ENCODE results near the gene CRAT.

Gene CRAT

GRCh38 chr9:129100383-129101169 is 10.0 kb downstream of the CRAT start:
- Mint-ChIP-seq H3K9me3 (no peaks in the 10 kb centered on the region), H3K36me3 (ENCODE audit: low read depth) (no peaks in the 10 kb centered on the region)

GRCh38 chr9:129098328-129098727 is 12.3 kb downstream of the CRAT start:
- Mint-ChIP-seq H3K27ac (no peak overlapping the region), H3K9me3 (no peaks in the 10 kb centered on the region), H3K4me3 (no peak overlapping the region), H3K27me3 (ENCODE audit: low read depth) (no peaks in the 10 kb centered on the region), H3K36me3 (ENCODE audit: low read depth) (no peaks in the 10 kb centered on the region), H3K4me1 (ENCODE audit: low read depth) (no peaks in the 10 kb centered on the region)
- DNase-seq (ENCODE audit: low spot score), result no peak

More at GRCh38 chr9:129100383-129101169, 10.0 kb downstream of the CRAT start:
- H3K4me3 Mint-ChIP-seq, result no peak overlapping the region
- no peaks in the 10 kb centered on the region for H3K4me1 Mint-ChIP-seq (ENCODE audit: low read depth)
- no peak for DNase-seq (ENCODE audit: low spot score)
- no peaks in the 10 kb centered on the region for H3K27me3 Mint-ChIP-seq (ENCODE audit: low read depth)
- H3K27ac Mint-ChIP-seq, result no peak overlapping the region

GRCh38 chr9:129097671-129098306 is 12.8 kb downstream of the CRAT start:
- Mint-ChIP-seq H3K4me1 (ENCODE audit: low read depth) (no peaks in the 10 kb centered on the region), H3K36me3 (ENCODE audit: low read depth) (no peaks in the 10 kb centered on the region), H3K9me3 (no peaks in the 10 kb centered on the region), H3K27me3 (ENCODE audit: low read depth) (no peaks in the 10 kb centered on the region), H3K4me3 (no peak overlapping the region), H3K27ac (no peak overlapping the region)
- DNase-seq (ENCODE audit: low spot score), result no peak

DNA sequence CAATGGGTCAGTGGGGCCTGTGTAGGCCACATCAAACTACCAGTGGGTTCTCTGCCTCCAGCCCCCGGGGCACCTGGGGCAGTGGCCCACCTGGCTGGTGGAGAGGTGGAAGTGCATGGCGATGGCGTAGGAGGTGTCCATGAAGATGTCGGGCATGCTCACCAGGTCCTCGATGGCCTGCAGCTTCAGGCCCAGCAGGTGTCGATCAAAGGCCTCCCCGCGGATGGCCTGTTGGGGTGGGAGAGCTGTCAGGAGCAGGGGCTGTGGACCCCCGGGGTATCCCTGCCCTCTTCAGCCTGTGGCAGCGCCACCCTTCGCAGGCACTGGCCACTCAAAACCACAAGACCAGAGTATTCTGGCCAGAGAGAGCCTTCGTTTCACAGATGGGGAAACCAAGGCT is 14.7 kb downstream of the CRAT start:
- Mint-ChIP-seq H3K9me3 (no peaks in the 10 kb centered on the region), H3K27me3 (ENCODE audit: low read depth) (no peaks in the 10 kb centered on the region), H3K4me3 (no peak overlapping the region), H3K4me1 (ENCODE audit: low read depth) (no peaks in the 10 kb centered on the region), H3K36me3 (ENCODE audit: low read depth) (no peaks in the 10 kb centered on the region), H3K27ac (no peak overlapping the region)
- DNase-seq (ENCODE audit: low spot score), result no peak

DNA sequence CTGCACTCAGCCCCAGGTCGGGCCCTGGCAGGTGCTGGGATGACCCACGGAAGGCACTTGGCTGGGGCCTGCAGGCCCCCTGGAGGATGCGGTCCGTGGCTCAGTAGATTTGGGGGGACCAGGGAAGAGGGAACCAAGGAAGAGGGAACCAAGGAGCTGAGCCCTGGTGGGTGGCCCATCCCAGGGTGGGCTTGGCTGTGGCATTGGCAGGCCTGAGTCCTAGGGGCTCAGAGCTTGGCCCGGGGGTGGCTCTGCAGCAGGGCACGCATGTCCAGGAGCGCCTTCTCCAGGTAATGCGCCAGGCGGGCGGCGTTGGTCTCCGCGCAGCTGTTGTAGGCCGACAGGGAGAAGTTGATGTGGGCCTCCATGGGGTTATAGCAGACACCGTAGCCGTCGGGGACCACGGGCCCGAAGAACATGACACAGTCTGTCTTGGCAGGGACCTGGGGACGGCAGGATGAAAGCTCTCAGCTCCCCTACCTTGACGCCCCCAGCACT is 15.4 kb downstream of the CRAT start:
- H3K27me3 Mint-ChIP-seq (ENCODE audit: low read depth), result no peaks in the 10 kb centered on the region
- no peaks in the 10 kb centered on the region for H3K36me3 Mint-ChIP-seq (ENCODE audit: low read depth)
- no peaks in the 10 kb centered on the region for H3K9me3 Mint-ChIP-seq
- no peak for DNase-seq (ENCODE audit: low spot score)
- H3K4me1 Mint-ChIP-seq (ENCODE audit: low read depth), result no peaks in the 10 kb centered on the region
- no peak overlapping the region for H3K4me3 Mint-ChIP-seq
- H3K27ac Mint-ChIP-seq, result no peak overlapping the region

- Mint-ChIP-seq H3K4me3 (no peak overlapping the region), H3K27me3 (ENCODE audit: low read depth) (no peaks in the 10 kb centered on the region), H3K4me1 (ENCODE audit: low read depth) (no peaks in the 10 kb centered on the region), H3K9me3 (no peaks in the 10 kb centered on the region), H3K27ac (no peak overlapping the region), H3K36me3 (ENCODE audit: low read depth) (peaks cover 5% of the 10 kb centered on the region)
- no peak for DNase-seq (ENCODE audit: low spot score)
Measured at GRCh38 chr9:129094387-129095169, 16.0 kb downstream of the CRAT start.

- H3K36me3 Mint-ChIP-seq (ENCODE audit: low read depth), result peaks cover 6% of the 10 kb centered on the region
- H3K4me1 Mint-ChIP-seq (ENCODE audit: low read depth), result no peaks in the 10 kb centered on the region
- no peaks in the 10 kb centered on the region for H3K9me3 Mint-ChIP-seq
- no peak overlapping the region for H3K27ac Mint-ChIP-seq
- H3K4me3 Mint-ChIP-seq, result no peak overlapping the region
- no peak for DNase-seq (ENCODE audit: low spot score)
- H3K27me3 Mint-ChIP-seq (ENCODE audit: low read depth), result no peaks in the 10 kb centered on the region
Measured at GRCh38 chr9:129093602-129094386, 16.8 kb downstream of the CRAT start.

GRCh38 chr9:129089246-129089645 is 21.3 kb downstream of the CRAT start:
- Mint-ChIP-seq H3K27ac (no peak overlapping the region), H3K36me3 (ENCODE audit: low read depth) (peaks cover 10% of the 10 kb centered on the region), H3K4me3 (no peak overlapping the region), H3K4me1 (ENCODE audit: low read depth) (no peaks in the 10 kb centered on the region), H3K27me3 (ENCODE audit: low read depth) (no peaks in the 10 kb centered on the region), H3K9me3 (no peaks in the 10 kb centered on the region)
- no peak for DNase-seq (ENCODE audit: low spot score)

DNA sequence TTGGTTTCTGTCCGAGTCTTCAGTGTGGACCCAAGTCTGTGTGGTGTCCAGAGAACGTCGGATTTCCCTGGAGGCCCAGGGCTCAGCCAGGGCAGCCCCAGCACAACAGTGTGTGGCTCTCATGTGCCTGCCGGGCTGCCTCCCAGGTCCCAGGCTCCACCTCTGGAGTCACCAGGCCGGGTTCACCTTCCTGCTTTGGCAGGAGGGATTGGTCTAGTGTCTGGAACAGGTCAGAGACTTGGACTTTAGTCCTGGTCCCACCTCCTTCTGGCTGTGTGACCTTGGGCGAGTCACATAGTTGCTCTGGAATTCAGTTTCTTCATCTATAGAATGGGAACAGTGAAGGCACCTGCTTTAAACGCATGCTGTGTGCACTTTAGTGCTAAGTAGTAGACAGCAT is 26.5 kb downstream of the CRAT start:
- no peaks in the 10 kb centered on the region for H3K9me3 Mint-ChIP-seq
- H3K27me3 Mint-ChIP-seq (ENCODE audit: low read depth), result no peaks in the 10 kb centered on the region
- DNase-seq (ENCODE audit: low spot score), result no peak
- H3K27ac Mint-ChIP-seq, result no peak overlapping the region
- peaks cover 8% of the 10 kb centered on the region for H3K4me1 Mint-ChIP-seq (ENCODE audit: low read depth)
- H3K4me3 Mint-ChIP-seq, result no peak overlapping the region
- peaks cover 4% of the 10 kb centered on the region for H3K36me3 Mint-ChIP-seq (ENCODE audit: low read depth)

DNA sequence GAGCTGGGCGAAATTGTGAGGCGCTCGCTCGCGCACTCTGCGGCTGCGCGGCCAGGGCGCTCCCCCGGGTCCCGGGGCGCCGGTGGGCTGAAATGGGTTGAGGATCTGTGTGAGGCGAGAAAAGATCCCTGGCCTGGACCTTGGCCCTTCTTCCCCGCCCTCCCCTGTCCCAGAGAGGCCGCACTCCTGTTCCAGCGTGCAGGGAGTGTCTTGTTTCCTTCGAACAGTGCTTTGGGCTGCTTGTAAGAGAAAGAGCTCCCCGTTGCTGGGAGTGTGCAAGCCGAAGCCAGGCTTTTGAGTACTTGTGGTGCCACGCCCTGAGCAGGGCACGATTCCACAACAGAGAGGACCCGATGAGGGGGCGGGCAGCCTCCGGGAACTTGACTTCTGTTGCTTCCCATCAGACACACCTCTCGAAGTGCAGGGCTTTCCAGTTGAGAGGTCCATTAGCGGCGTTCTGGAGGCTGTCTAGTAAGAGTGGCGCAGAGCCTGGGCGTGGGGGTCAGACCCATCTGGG is 29.1 kb downstream of the CRAT start:
- Mint-ChIP-seq H3K9me3 (no peaks in the 10 kb centered on the region), H3K36me3 (ENCODE audit: low read depth) (no peaks in the 10 kb centered on the region), H3K4me3 (peak overlapping the region; percentile 91), H3K4me1 (ENCODE audit: low read depth) (peaks cover 8% of the 10 kb centered on the region), H3K27me3 (ENCODE audit: low read depth) (no peaks in the 10 kb centered on the region), H3K27ac (peak overlapping the region; percentile 63)
- no peak for DNase-seq (ENCODE audit: low spot score)

DNA sequence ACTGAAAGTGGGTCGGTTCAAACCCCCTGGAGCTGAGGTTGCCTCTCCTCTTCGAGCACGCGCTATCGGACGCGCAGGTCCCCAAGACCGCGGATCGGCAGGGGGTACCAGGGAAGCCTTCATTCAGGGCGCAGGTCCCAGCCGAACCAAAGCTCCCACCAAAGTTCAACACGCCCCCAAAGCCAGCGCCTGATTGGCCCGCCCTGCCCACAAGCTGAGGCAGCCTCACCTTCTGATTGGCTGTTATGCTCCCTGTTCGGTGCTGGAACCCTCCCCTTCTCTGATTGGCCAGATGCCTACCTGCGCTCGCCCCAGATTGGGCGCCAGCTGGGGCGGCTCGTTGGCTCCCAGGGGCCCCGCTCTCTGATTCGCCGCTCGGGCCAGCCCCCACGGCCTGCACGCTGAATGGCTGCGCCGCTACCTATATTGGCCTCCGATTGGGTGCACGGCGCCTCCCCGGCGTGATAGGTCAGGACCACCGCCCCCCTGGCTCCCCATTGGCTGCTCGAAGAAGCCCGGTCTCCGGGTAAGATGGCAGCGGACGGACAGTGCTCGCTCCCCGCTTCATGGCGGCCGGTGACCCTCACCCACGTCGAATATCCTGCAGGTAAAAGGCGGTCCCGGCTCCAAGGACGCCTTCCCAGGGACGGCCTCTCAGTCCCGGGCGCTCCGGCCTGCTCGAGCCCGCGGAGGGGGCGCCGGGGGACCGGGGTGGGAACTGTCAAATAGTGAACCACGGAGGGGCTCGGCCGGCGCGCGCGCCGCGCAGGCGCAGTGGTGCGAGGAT is 29.8 kb downstream of the CRAT start, which contains the start of gene DOLPP1:
Gene DOLPP1 (plus strand): TSS at position 511 of the 787 bp plus-strand sequence. CDS start 21 bp downstream, at position 532.
- H3K27ac Mint-ChIP-seq, result peak within 1 kb of the TSS; percentile 73
- peaks cover 8% of the 10 kb centered on the region for H3K4me1 Mint-ChIP-seq (ENCODE audit: low read depth)
- peak; percentile 99 for DNase-seq (ENCODE audit: low spot score)
- H3K27me3 Mint-ChIP-seq (ENCODE audit: low read depth), result no peaks in the 10 kb centered on the region
- peak within 1 kb of the TSS; percentile 91 for H3K4me3 Mint-ChIP-seq
- no peaks in the 10 kb centered on the region for H3K36me3 Mint-ChIP-seq (ENCODE audit: low read depth)
- H3K9me3 Mint-ChIP-seq, result no peaks in the 10 kb centered on the region

- Mint-ChIP-seq H3K27me3 (ENCODE audit: low read depth) (no peaks in the 10 kb centered on the region), H3K4me3 (peak overlapping the region; percentile 91), H3K9me3 (no peaks in the 10 kb centered on the region), H3K36me3 (ENCODE audit: low read depth) (no peaks in the 10 kb centered on the region), H3K27ac (peak overlapping the region; percentile 73), H3K4me1 (ENCODE audit: low read depth) (peaks cover 8% of the 10 kb centered on the region)
- no peak for DNase-seq (ENCODE audit: low spot score)
Measured at GRCh38 chr9:129080298-129080600, 30.3 kb downstream of the CRAT start.

DNA sequence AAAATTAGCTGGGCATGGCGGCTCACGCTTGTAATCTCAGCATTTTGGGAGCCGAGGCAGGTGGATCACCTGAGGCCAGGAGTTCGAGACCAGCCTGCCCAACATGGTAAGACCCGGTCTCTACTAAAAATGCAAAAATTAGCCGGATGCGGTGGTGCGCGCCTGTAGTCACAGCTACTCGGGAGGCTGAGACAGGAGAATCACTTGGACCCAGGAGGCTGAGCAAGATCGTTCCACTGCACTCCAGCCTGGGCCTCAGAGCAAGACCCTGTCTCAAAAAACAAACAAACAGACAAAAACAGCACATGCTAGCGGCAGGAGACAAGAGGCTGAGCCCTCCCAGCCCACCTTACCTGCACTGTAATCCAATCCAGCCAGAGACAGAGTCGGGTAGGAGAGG is 30.8 kb downstream of the CRAT start:
- DNase-seq (ENCODE audit: low spot score), result no peak
- Mint-ChIP-seq H3K4me1 (ENCODE audit: low read depth) (peaks cover 8% of the 10 kb centered on the region), H3K27ac (no peak overlapping the region), H3K36me3 (ENCODE audit: low read depth) (no peaks in the 10 kb centered on the region), H3K9me3 (no peaks in the 10 kb centered on the region), H3K4me3 (peak overlapping the region; percentile 91), H3K27me3 (ENCODE audit: low read depth) (no peaks in the 10 kb centered on the region)
